ENCODE data around the gene CTSD.

- TF ChIP-seq POLR2AphosphoS5 (IDR thresholded peaks at IDR 0.05), result no peak
- no peak for TF ChIP-seq CTCF (IDR thresholded peaks at IDR 0.05)
Measured at GRCh38 chr11:1759151-1759850, 4.4 kb downstream of the CTSD start.
